ENCODE results near the gene ITGA4. TPM values are rescaled to one million over a fixed set of nuclear protein-coding genes. Genes with fewer than 3 reads are reported as not detected.

The ITGA4 gene
- total and polyA plus RNA-seq, 2 donors (not counting 3 experiments of a cell fraction or from before 2014, with no cell fraction given) = 1.5 to 2.8 TPM

- no peaks in the 10 kb centered on the region for H3K9me3 ChIP-seq (replicated peaks; ENCODE audit: control insufficient read depth, insufficient read depth, low read length)
- no peaks in the 10 kb centered on the region for H3K79me2 ChIP-seq (ENCODE audit: control insufficient read depth, insufficient read depth, low read length)
- dilution Hi-C loops (cut with MboI; ENCODE audit: extremely low pct_ligation_motif_present, low sequenced_read_pairs) (no loop called here), intact Hi-C loops (cut with micrococcal nuclease) (no loop called here)
- ChIA-PET CTCF (interaction anchor here (0.7 to 1.4 kb wide), 6 partner anchors 23 to 1337 kb away, joined by 3 to 4 read pairs (median 3); no protein-coding TSS in a partner anchor), POLR2A (no interaction called here)
- no peak overlapping the region for H3K9ac ChIP-seq (replicated peaks; ENCODE audit: extremely low read depth, insufficient read depth, low read length)
- H3K4me2 ChIP-seq (ENCODE audit: insufficient read depth, low read length) = no peak overlapping the region
- H3K4me3 ChIP-seq (replicated peaks in 1 of 3; ENCODE audit: insufficient read depth in 1 of 3, low read depth in 1 of 3, low read length in 3 of 3) = no peak overlapping the region
- no peak overlapping the region for H3K27ac ChIP-seq (ENCODE audit: insufficient read depth, low read depth, low read length)
- peaks cover 14 to 42% of the 10 kb centered on the region in 2 experiments for H3K27me3 ChIP-seq (ENCODE audit: control insufficient read depth in 2 of 2, insufficient read depth in 2 of 2, low read length in 2 of 2)
- no peak for DNase-seq (ENCODE audit: low read depth, low spot score)
- no peaks in the 10 kb centered on the region for H3K9me1 ChIP-seq (replicated peaks; ENCODE audit: control insufficient read depth, extremely low read depth, insufficient read depth, low read length)
- no peak overlapping the region for H2AFZ ChIP-seq (ENCODE audit: low read depth, low read length)
- BruUV-seq (replicated peaks) = no TSS peak
- peaks cover 7% of the 10 kb centered on the region for H3K4me1 ChIP-seq (ENCODE audit: control insufficient read depth, extremely low read depth, insufficient read depth, low read length)
- no peaks in the 10 kb centered on the region for H4K20me1 ChIP-seq (replicated peaks; ENCODE audit: control insufficient read depth, extremely low read depth, insufficient read depth, low read length)
- H3K36me3 ChIP-seq (ENCODE audit: control insufficient read depth in 2 of 2, extremely low read depth in 1 of 2, insufficient read depth in 2 of 2, low read length in 2 of 2) = no peaks in the 10 kb centered on the region
- FAIRE-seq = no peak
- TF ChIP-seq EZH2 (IDR thresholded peaks at IDR 0.05; ENCODE audit: borderline replicate concordance, low read depth, low read length, severe bottlenecking) (no peak), JUN (IDR thresholded peaks at IDR 0.05; ENCODE audit: borderline replicate concordance, insufficient read depth, insufficient read length, low read depth) (no peak), GATA2 (IDR thresholded peaks at IDR 0.05; ENCODE audit: insufficient read depth, insufficient read length, low read depth, low read length) (no peak), CTCF (IDR thresholded peaks at IDR 0.05; ENCODE audit: extremely low read depth in 1 of 2, insufficient read depth in 1 of 2, low read depth in 1 of 2, low read length in 2 of 2) (no peak), POLR2A (IDR thresholded peaks at IDR 0.05; ENCODE audit: low read depth, low read length) (no peak), MAX (IDR thresholded peaks at IDR 0.05; ENCODE audit: insufficient read depth, insufficient read length) (no peak), POLR2AphosphoS5 (IDR thresholded peaks at IDR 0.05; ENCODE audit: insufficient read depth, low read depth, low read length) (no peak)
These were observed 4.1 kb downstream of the ITGA4 start for GRCh38 chr2:181461056-181461997.

Data from endothelial cell of umbilical vein (primary cell).